GM12878 (cell line): ENCODE data around the gene SYNDIG1. TPM values are rescaled to one million over a fixed set of nuclear protein-coding genes. Genes with fewer than 3 reads are reported as not detected.

Source experiments
- ATAC-seq: fragments of 200-7000 bp; cut with Tn5 transposase; 3 replicates; pipeline ENCODE4 v1.9.1; 2020; ENCODE audit warnings: mild to moderate bottlenecking, moderate library complexity
- BruUV-seq: library from RNA; stranded (reverse); fragments of 400-500 nt; replicated peaks from 2 replicates; lab custom pipeline; 2021; lab: Mats Ljungman, UMichigan
- CTCF ChIA-PET: fragments of 300-600 bp; sonication (Branson Sonifier 250); formaldehyde crosslinking; extraction: SDS; loops from one replicate; lab custom pipeline; 2021; ENCODE audit warnings: inconsistent platforms; lab: Yijun Ruan, JAX
- POLR2A ChIA-PET: fragments of 350-600 bp; formaldehyde crosslinking; extraction: SDS; loops from one replicate; lab custom pipeline; 2021; ENCODE audit warnings: inconsistent platforms; lab: Charles Lee
- RAD21 ChIA-PET: fragments of 300-600 bp; sonication (Branson Sonifier 250); formaldehyde crosslinking; loops from one replicate; lab custom pipeline; 2023; ENCODE audit warnings: antibody characterized with exemption; ENCODE audit not compliant: unreplicated experiment; lab: Charles Lee
- SMC1A ChIA-PET: fragments of 300-600 bp; sonication (Branson Sonifier 250); formaldehyde crosslinking; loops from one replicate; lab custom pipeline; 2023; ENCODE audit not compliant: unreplicated experiment, uncharacterized antibody; lab: Charles Lee
- DNase-seq: peaks from one replicate; pipeline ENCODE4 v3.0.0-alpha.2; 2011; ENCODE audit warnings: low read depth, low spot score
- FAIRE-seq: peaks from 3 replicates; lab custom pipeline; 2011; peaks lifted over from hg19 to GRCh38; lab: Jason Lieb, UNC
- H2AFZ ChIP-seq: 2 replicates; pipeline ENCODE4 v1.6.0; 2011; ENCODE audit warnings: low read depth, low read length, control low read depth; ENCODE audit not compliant: control insufficient read depth
- H3K27ac ChIP-seq: 2 replicates; pipeline ENCODE4 v1.5.1; 2011; ENCODE audit warnings: control low read depth; ENCODE audit not compliant: control insufficient read depth, insufficient read depth
- H3K27me3 ChIP-seq, 2 experiments: replicated peaks in 1 of 2; 2 replicates each; pipeline versions ENCODE4 v1.6.0 to v1.6.1; 2011; ENCODE audit warnings: low read length in 1 of 2; ENCODE audit not compliant: control insufficient read depth in 2 of 2, insufficient read depth in 2 of 2
- H3K36me3 ChIP-seq, 2 experiments: 2 replicates each; pipeline ENCODE4 v1.5.1; 2011; ENCODE audit warnings: low read length in 1 of 2; ENCODE audit not compliant: control insufficient read depth in 2 of 2, insufficient read depth in 2 of 2
- H3K4me1 ChIP-seq: 2 replicates; pipeline ENCODE4 v1.6.1; 2011; ENCODE audit warnings: mild to moderate bottlenecking, low read length, moderate library complexity, mixed read lengths; ENCODE audit not compliant: control insufficient read depth, insufficient read depth
- H3K4me2 ChIP-seq: 2 replicates; pipeline ENCODE4 v1.6.0; 2011; ENCODE audit warnings: control low read depth; ENCODE audit not compliant: control insufficient read depth, insufficient read depth
- H3K4me3 ChIP-seq: fragments of 200-600 bp; sonication (generic); 2 replicates; pipeline ENCODE4 v1.5.1; 2016
- H3K79me2 ChIP-seq: 2 replicates; pipeline ENCODE4 v1.6.0; 2011; ENCODE audit warnings: low read length; ENCODE audit not compliant: control insufficient read depth, insufficient read depth
- H3K9ac ChIP-seq: 2 replicates; pipeline ENCODE4 v1.8.0; 2011; ENCODE audit warnings: low read length, control low read depth, mixed read lengths; ENCODE audit not compliant: control insufficient read depth, insufficient read depth
- H3K9me3 ChIP-seq: replicated peaks from 3 replicates; pipeline ENCODE4 v1.5.1; 2011; ENCODE audit warnings: mild to moderate bottlenecking, low read length; ENCODE audit not compliant: control insufficient read depth, insufficient read depth
- H4K20me1 ChIP-seq: 2 replicates; pipeline ENCODE4 v1.6.0; 2011; ENCODE audit not compliant: control insufficient read depth, insufficient read depth
- ASH2L ChIP-seq: fragments of 300-600, 200-600 bp; sonication (generic); IDR thresholded peaks from 2 replicates; pipeline ENCODE4 v1.6.1; 2017; ENCODE audit warnings: low read depth, mild to moderate bottlenecking, borderline replicate concordance
- CBFB ChIP-seq: IDR thresholded peaks from 2 replicates; pipeline ENCODE4 v1.6.1; 2016; ENCODE audit warnings: antibody characterized with exemption, low read depth
- CEBPB ChIP-seq, 2 experiments: fragments of 150-350 bp in 1 of 2; IDR thresholded peaks; 2 replicates each; pipeline ENCODE4 v1.6.1; 2012 to 2014; ENCODE audit warnings: low read depth in 2 of 2, low read length in 2 of 2, borderline replicate concordance in 1 of 2, inconsistent platforms in 1 of 2
- CHD1 ChIP-seq: IDR thresholded peaks from 2 replicates; pipeline ENCODE4 v1.6.1; 2012; ENCODE audit warnings: low read depth, low read length, improper control_type of control experiment
- CHD4 ChIP-seq: fragments of 200-600 bp; sonication (generic); IDR thresholded peaks from 2 replicates; pipeline ENCODE4 v1.6.1; 2016; ENCODE audit warnings: mild to moderate bottlenecking
- FOXK2 ChIP-seq: fragments of 450-650 bp; IDR thresholded peaks from 2 replicates; pipeline ENCODE4 v1.6.1; 2017; ENCODE audit warnings: mild to moderate bottlenecking, moderate library complexity
- IRF4 ChIP-seq: IDR thresholded peaks from 2 replicates; pipeline ENCODE4 v1.6.1; 2011; ENCODE audit warnings: low read depth, low read length
- NBN ChIP-seq: fragments of 450-650 bp; IDR thresholded peaks from 2 replicates; pipeline ENCODE4 v1.6.1; 2016
- PAX8 ChIP-seq: fragments of 450-650 bp; IDR thresholded peaks from 2 replicates; pipeline ENCODE4 v1.6.1; 2017; ENCODE audit warnings: mild to moderate bottlenecking, moderate library complexity
- RCOR1 ChIP-seq: conservative IDR thresholded peaks from 2 replicates; pipeline ENCODE4 v1.6.1; 2012; ENCODE audit warnings: low read depth, low read length, improper control_type of control experiment
- RUNX3 ChIP-seq: IDR thresholded peaks from 2 replicates; pipeline ENCODE4 v1.6.1; 2012; ENCODE audit warnings: low read length, inconsistent platforms
- SMAD5 ChIP-seq: IDR thresholded peaks from 2 replicates; pipeline ENCODE4 v1.6.1; 2016; ENCODE audit warnings: antibody characterized with exemption, low read depth
- SPI1 ChIP-seq: IDR thresholded peaks from 2 replicates; pipeline ENCODE4 v1.6.1; 2011; ENCODE audit warnings: low read depth, mild to moderate bottlenecking, low read length, moderate library complexity, borderline replicate concordance; ENCODE audit not compliant: insufficient read depth
- TAF1 ChIP-seq: IDR thresholded peaks from 2 replicates; pipeline ENCODE4 v1.6.1; 2011; ENCODE audit warnings: mild to moderate bottlenecking, low read depth, low read length, borderline replicate concordance
- WGBS: methylation state at CpG from one replicate; pipeline ENCODE4 v1.1.6; 2016; ENCODE audit warnings: low lambda C conversion rate; ENCODE audit not compliant: insufficient replicate concordance, insufficient coverage; ENCODE audit errors: missing lambda C conversion rate; 5-methylcytosine and 5-hydroxymethylcytosine counted together
- in situ Hi-C: fragments of 300-500 bp; cut with MboI; formaldehyde crosslinking; loops from 9 replicates; pipeline ENCODE4 v1.14.3; 2018; ENCODE audit warnings: mixed read lengths
- intact Hi-C: fragments of 100-400 bp; cut with micrococcal nuclease; formaldehyde crosslinking; loops from one replicate; pipeline ENCODE4 v1.14.2; 2022; ENCODE audit not compliant: unreplicated experiment
- polyA plus RNA-seq, 11 experiments: library from polyadenylated mRNA; depleted of rRNA in 4 of 11; unstranded in 6 of 11; stranded (reverse) in 5 of 11; fragments of >200 nt; fragmentation: Nextera tagmentation in 4 of 11; fragmentation: Illumina TruSeq in 1 of 11; extraction: Ambion mirVana in 4 of 11; extraction: Trizol in 1 of 11; gene quantifications; 1 replicate in 1 of 11; 2 replicates in 10 of 11; pipeline versions ENCODE4 v1.2.1 to v1.2.3, GENCODE V29; 2011 to 2016; ENCODE audit warnings: inconsistent platforms in 2 of 11, missing spikeins in 2 of 11, low read depth in 1 of 11
- total RNA-seq, 4 experiments: library from RNA; depleted of rRNA in 3 of 4; stranded (reverse); fragments of >200 nt in 3 of 4; fragmentation: Illumina TruSeq in 1 of 4; extraction: Trizol in 1 of 4; gene quantifications; 2 replicates each; pipeline versions ENCODE4 v1.2.1 to v1.2.3, GENCODE V29; 2013 to 2021
- TF ChIP-seq, protein P1 (sequence below): IDR thresholded peaks from 2 replicates; pipeline ENCODE4 v1.6.1; 2012; ENCODE audit warnings: low read depth, low read length, improper control_type of control experiment
- TF ChIP-seq, protein P2 (sequence below): IDR thresholded peaks from 2 replicates; pipeline ENCODE4 v1.6.1; 2011; ENCODE audit warnings: low read depth, mild to moderate bottlenecking, low read length, moderate library complexity, borderline replicate concordance; ENCODE audit errors: extremely low read depth
- TF ChIP-seq, protein P3 (sequence below): IDR thresholded peaks from 2 replicates; pipeline ENCODE4 v1.6.1; 2012; ENCODE audit warnings: mild to moderate bottlenecking, low read depth, low read length
- TF ChIP-seq, protein P4 (sequence below): fragments of 450-650 bp; IDR thresholded peaks from 2 replicates; pipeline ENCODE4 v1.6.1; 2017; ENCODE audit warnings: mild to moderate bottlenecking
- TF ChIP-seq, protein P5 (sequence below): IDR thresholded peaks from 2 replicates; pipeline ENCODE4 v1.6.1; 2012; ENCODE audit warnings: low read depth, low read length, improper control_type of control experiment

Gene SYNDIG1
- total and polyA plus RNA-seq, 10 of the 15 experiments (the other 5 are each of a cell fraction or from before 2014, with no cell fraction given) = not detected

DNA sequence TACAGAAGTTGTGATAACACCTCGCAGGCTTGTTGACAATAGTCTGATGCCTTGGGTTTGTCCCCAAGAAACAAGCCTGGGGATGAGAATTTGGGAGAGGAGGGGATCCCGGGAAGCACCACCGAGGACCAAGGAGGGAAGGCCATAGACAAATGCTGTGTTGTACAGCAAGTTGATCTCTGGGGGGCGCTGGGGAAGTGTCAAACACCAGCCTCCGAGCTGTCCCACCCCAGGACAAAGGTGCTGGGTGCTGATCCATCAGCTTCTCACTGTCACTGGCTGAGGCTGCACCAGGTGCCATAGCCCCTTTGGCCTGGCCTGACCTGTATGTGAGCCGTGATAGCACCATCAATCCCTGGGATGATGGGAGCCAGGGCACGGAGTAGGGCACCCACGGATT is 64.0 kb downstream of the SYNDIG1 start:
- H3K9me3 ChIP-seq = no peaks in the 10 kb centered on the region; the same call in 2 of the 3 replicates
- RAD21 ChIA-PET = no interaction called here
- no peak overlapping the region for H2AFZ ChIP-seq
- CTCF ChIA-PET = no interaction called here
- DNase-seq = no peak
- in situ Hi-C loops (no loop called here), intact Hi-C loops (no loop called here)
- no peaks in the 10 kb centered on the region for H4K20me1 ChIP-seq
- no TSS peak for BruUV-seq
- FAIRE-seq = no peak
- no peak overlapping the region for H3K27ac ChIP-seq
- H3K4me1 ChIP-seq = no peaks in the 10 kb centered on the region
- POLR2A ChIA-PET = no interaction called here
- SMC1A ChIA-PET = no interaction called here
- no peak overlapping the region for H3K4me3 ChIP-seq
- 43% methylated on average over 8 of the region's 8 CpGs for WGBS
- no peak for ATAC-seq
- H3K79me2 ChIP-seq = no peaks in the 10 kb centered on the region
- H3K9ac ChIP-seq = no peak overlapping the region
- H3K36me3 ChIP-seq = no peaks in the 10 kb centered on the region
- H3K4me2 ChIP-seq = no peak overlapping the region
- no peaks in the 10 kb centered on the region; a peak in 1 of 4 replicates for H3K27me3 ChIP-seq
- TF ChIP-seq IRF4 (no peak), TAF1 (no peak), SPI1 (no peak), FOXK2 (no peak), RUNX3 (no peak), PAX8 (no peak), SMAD5 (no peak), RCOR1 (no peak), CHD1 (no peak), CBFB (no peak), ASH2L (no peak), NBN (no peak), CHD4 (no peak), CEBPB (IDR thresholded peaks at IDR 0.05; ENCODE audit: borderline replicate concordance in 1 of 2, low read depth in 2 of 2, low read length in 2 of 2) (no peak)
- TF ChIP-seq, protein P1, sequence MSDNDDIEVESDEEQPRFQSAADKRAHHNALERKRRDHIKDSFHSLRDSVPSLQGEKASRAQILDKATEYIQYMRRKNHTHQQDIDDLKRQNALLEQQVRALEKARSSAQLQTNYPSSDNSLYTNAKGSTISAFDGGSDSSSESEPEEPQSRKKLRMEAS = no peak
- TF ChIP-seq, protein P2, sequence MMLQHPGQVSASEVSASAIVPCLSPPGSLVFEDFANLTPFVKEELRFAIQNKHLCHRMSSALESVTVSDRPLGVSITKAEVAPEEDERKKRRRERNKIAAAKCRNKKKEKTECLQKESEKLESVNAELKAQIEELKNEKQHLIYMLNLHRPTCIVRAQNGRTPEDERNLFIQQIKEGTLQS = no peak
- TF ChIP-seq, protein P3, sequence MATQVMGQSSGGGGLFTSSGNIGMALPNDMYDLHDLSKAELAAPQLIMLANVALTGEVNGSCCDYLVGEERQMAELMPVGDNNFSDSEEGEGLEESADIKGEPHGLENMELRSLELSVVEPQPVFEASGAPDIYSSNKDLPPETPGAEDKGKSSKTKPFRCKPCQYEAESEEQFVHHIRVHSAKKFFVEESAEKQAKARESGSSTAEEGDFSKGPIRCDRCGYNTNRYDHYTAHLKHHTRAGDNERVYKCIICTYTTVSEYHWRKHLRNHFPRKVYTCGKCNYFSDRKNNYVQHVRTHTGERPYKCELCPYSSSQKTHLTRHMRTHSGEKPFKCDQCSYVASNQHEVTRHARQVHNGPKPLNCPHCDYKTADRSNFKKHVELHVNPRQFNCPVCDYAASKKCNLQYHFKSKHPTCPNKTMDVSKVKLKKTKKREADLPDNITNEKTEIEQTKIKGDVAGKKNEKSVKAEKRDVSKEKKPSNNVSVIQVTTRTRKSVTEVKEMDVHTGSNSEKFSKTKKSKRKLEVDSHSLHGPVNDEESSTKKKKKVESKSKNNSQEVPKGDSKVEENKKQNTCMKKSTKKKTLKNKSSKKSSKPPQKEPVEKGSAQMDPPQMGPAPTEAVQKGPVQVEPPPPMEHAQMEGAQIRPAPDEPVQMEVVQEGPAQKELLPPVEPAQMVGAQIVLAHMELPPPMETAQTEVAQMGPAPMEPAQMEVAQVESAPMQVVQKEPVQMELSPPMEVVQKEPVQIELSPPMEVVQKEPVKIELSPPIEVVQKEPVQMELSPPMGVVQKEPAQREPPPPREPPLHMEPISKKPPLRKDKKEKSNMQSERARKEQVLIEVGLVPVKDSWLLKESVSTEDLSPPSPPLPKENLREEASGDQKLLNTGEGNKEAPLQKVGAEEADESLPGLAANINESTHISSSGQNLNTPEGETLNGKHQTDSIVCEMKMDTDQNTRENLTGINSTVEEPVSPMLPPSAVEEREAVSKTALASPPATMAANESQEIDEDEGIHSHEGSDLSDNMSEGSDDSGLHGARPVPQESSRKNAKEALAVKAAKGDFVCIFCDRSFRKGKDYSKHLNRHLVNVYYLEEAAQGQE = no peak
- TF ChIP-seq, protein P4, sequence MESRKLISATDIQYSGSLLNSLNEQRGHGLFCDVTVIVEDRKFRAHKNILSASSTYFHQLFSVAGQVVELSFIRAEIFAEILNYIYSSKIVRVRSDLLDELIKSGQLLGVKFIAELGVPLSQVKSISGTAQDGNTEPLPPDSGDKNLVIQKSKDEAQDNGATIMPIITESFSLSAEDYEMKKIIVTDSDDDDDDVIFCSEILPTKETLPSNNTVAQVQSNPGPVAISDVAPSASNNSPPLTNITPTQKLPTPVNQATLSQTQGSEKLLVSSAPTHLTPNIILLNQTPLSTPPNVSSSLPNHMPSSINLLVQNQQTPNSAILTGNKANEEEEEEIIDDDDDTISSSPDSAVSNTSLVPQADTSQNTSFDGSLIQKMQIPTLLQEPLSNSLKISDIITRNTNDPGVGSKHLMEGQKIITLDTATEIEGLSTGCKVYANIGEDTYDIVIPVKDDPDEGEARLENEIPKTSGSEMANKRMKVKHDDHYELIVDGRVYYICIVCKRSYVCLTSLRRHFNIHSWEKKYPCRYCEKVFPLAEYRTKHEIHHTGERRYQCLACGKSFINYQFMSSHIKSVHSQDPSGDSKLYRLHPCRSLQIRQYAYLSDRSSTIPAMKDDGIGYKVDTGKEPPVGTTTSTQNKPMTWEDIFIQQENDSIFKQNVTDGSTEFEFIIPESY = no peak
- TF ChIP-seq, protein P5, sequence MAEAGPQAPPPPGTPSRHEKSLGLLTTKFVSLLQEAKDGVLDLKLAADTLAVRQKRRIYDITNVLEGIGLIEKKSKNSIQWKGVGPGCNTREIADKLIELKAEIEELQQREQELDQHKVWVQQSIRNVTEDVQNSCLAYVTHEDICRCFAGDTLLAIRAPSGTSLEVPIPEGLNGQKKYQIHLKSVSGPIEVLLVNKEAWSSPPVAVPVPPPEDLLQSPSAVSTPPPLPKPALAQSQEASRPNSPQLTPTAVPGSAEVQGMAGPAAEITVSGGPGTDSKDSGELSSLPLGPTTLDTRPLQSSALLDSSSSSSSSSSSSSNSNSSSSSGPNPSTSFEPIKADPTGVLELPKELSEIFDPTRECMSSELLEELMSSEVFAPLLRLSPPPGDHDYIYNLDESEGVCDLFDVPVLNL = no peak
